Stimulated activated CD8-positive, alpha-beta memory T cell treated with anti-CD3 and anti-CD28 coated beads, Interleukin-7, amount 100 ng/mL, for 24 hours (primary cell): ENCODE data around the gene CCM2L.

ENCODE experiments used
- DNase-seq: peaks from one replicate; pipeline ENCODE4 v3.0.0-alpha.2; 2020; ENCODE audit warnings: low read depth

Gene CCM2L

GRCh38 chr20:31996996-31997395 is 13.2 kb upstream of the CCM2L start:
- DNase-seq = no peak

GRCh38 chr20:31998246-31998645 is 12.0 kb upstream of the CCM2L start:
- no peak for DNase-seq

- no peak for DNase-seq
Measured at GRCh38 chr20:32003325-32003724, 6.9 kb upstream of the CCM2L start.

GRCh38 chr20:32004963-32005362 is 5.3 kb upstream of the CCM2L start:
- DNase-seq = no peak

- no peak for DNase-seq
Measured at GRCh38 chr20:32006053-32006452, 4.2 kb upstream of the CCM2L start.

GRCh38 chr20:32006841-32007786 is 3.1 kb upstream of the CCM2L start:
- DNase-seq = no peak

- no peak for DNase-seq
Measured at GRCh38 chr20:32007787-32008616, 2.2 kb upstream of the CCM2L start.

- DNase-seq = no peak
Measured at GRCh38 chr20:32009564-32009963, 674 bp upstream of the CCM2L start.

GRCh38 chr20:32010666-32011065 is 428 bp downstream of the CCM2L start:
- DNase-seq = no peak

GRCh38 chr20:32012159-32012688 is 2.0 kb downstream of the CCM2L start:
- DNase-seq = no peak

- DNase-seq = no peak
Measured at GRCh38 chr20:32013326-32013725, 3.1 kb downstream of the CCM2L start.

- DNase-seq = no peak
Measured at GRCh38 chr20:32017711-32018251, 7.5 kb downstream of the CCM2L start.

GRCh38 chr20:32018269-32019155 is 8.3 kb downstream of the CCM2L start:
- DNase-seq = no peak

GRCh38 chr20:32019156-32019510 is 8.9 kb downstream of the CCM2L start:
- no peak for DNase-seq

GRCh38 chr20:32019563-32020463 is 9.6 kb downstream of the CCM2L start:
- DNase-seq = no peak

- no peak for DNase-seq
Measured at GRCh38 chr20:32021091-32021490, 10.9 kb downstream of the CCM2L start.

GRCh38 chr20:32024683-32025295 is 14.6 kb downstream of the CCM2L start:
- DNase-seq = no peak

- DNase-seq = no peak
Measured at GRCh38 chr20:32027643-32028042, 17.4 kb downstream of the CCM2L start.

- no peak for DNase-seq
Measured at GRCh38 chr20:32028647-32029372, 18.6 kb downstream of the CCM2L start.
